B cell (primary cell): ENCODE results near the gene RABGAP1L. TPM values are rescaled to one million over a fixed set of nuclear protein-coding genes. Genes with fewer than 3 reads are reported as not detected.

ENCODE experiments used
- ATAC-seq: fragments of 200-7000 bp; cut with Tn5 transposase; one replicate; pipeline ENCODE4 v1.10.0; 2021; ENCODE audit warnings: low read depth, mild to moderate bottlenecking, moderate number of reproducible peaks, moderate library complexity
- CTCF ChIA-PET: fragments of 350-600 bp; sonication (Branson Sonifier 250); formaldehyde crosslinking; loops from one replicate; lab custom pipeline; 2021; ENCODE audit warnings: antibody characterized with exemption, inconsistent platforms; lab: Charles Lee
- POLR2A ChIA-PET: fragments of 350-600 bp; sonication (Branson Sonifier 250); formaldehyde crosslinking; loops from one replicate; lab custom pipeline; 2021; ENCODE audit warnings: antibody characterized with exemption; lab: Charles Lee
- DNase-seq: peaks from one replicate; pipeline ENCODE4 v3.0.0; 2013
- H2AFZ ChIP-seq: 2 replicates; pipeline ENCODE4 v1.6.1; 2012; ENCODE audit warnings: mild to moderate bottlenecking, low read depth, low read length; ENCODE audit not compliant: insufficient read depth, poor library complexity, severe bottlenecking
- H3K27ac ChIP-seq, 2 donors: 1 replicate in 1 of 2; 2 replicates in 1 of 2; pipeline ENCODE4 v1.5.1; 2012 to 2013; ENCODE audit warnings: low read length in 2 of 2, mild to moderate bottlenecking in 2 of 2, moderate library complexity in 1 of 2
- H3K27me3 ChIP-seq, 4 experiments: fragments of 200-600 bp in 1 of 4; sonication (generic) in 1 of 4; replicated peaks in 1 of 4; 1 replicate in 2 of 4; 2 replicates in 2 of 4; pipeline versions ENCODE4 v1.6.1 to v1.7.0; 2013 to 2016; ENCODE audit warnings: low read length in 3 of 4, mild to moderate bottlenecking in 2 of 4, mixed read lengths in 1 of 4, moderate library complexity in 1 of 4; ENCODE audit not compliant: insufficient read depth in 4 of 4, control insufficient read depth in 3 of 4; ENCODE audit errors: control extremely low read depth in 1 of 4
- H3K36me3 ChIP-seq, 2 experiments: replicated peaks in 1 of 2; 1 replicate in 1 of 2; 2 replicates in 1 of 2; pipeline versions ENCODE4 v1.6.1 to v1.7.1; 2013; ENCODE audit warnings: low read length in 1 of 2; ENCODE audit not compliant: insufficient read depth in 2 of 2, control insufficient read depth in 1 of 2; ENCODE audit errors: control extremely low read depth in 1 of 2, extremely low read depth in 1 of 2
- H3K4me1 ChIP-seq, 2 donors: fragments of 200-600 bp in 1 of 2; sonication (generic) in 1 of 2; 1 replicate in 1 of 2; 2 replicates in 1 of 2; pipeline versions ENCODE4 v1.5.1 to v1.6.1; 2013 to 2017; ENCODE audit warnings: low read length in 2 of 2; ENCODE audit not compliant: control insufficient read depth in 2 of 2, insufficient read depth in 2 of 2
- H3K4me2 ChIP-seq: replicated peaks from 2 replicates; pipeline ENCODE3; 2012; ENCODE audit warnings: mild to moderate bottlenecking, low read depth, low read length; ENCODE audit not compliant: poor library complexity, severe bottlenecking
- H3K4me3 ChIP-seq, 5 experiments: fragments of 200-600 bp in 1 of 5; sonication (generic) in 1 of 5; 1 replicate in 3 of 5; 2 replicates in 2 of 5; pipeline versions ENCODE4 v1.5.1 to v1.7.0; 2011 to 2016; ENCODE audit warnings: low read length in 4 of 5, mild to moderate bottlenecking in 4 of 5, low read depth in 2 of 5, control low read depth in 1 of 5, moderate library complexity in 1 of 5; ENCODE audit not compliant: insufficient read depth in 1 of 5; ENCODE audit errors: control extremely low read depth in 1 of 5, extremely low read depth in 1 of 5
- H3K79me2 ChIP-seq: fragments of 200-600 bp; sonication (generic); one replicate; pipeline ENCODE4 v1.6.0; 2016; ENCODE audit warnings: low read length; ENCODE audit not compliant: control insufficient read depth, insufficient read depth
- H3K9ac ChIP-seq: fragments of 200-600 bp; sonication (generic); 2 replicates; pipeline ENCODE4 v1.6.1; 2017; ENCODE audit warnings: mild to moderate bottlenecking, low read length, moderate library complexity
- H3K9me3 ChIP-seq, 3 donors: one replicate each; pipeline versions ENCODE4 v1.6.1 to v1.7.1; 2013; ENCODE audit warnings: low read length in 2 of 3; ENCODE audit not compliant: control insufficient read depth in 2 of 3, insufficient read depth in 1 of 3; ENCODE audit errors: control extremely low read depth in 1 of 3
- H4K20me1 ChIP-seq: 2 replicates; pipeline ENCODE4 v1.6.0; 2012; ENCODE audit warnings: mild to moderate bottlenecking, low read length; ENCODE audit not compliant: insufficient read depth, control insufficient read depth, poor library complexity, severe bottlenecking
- H3K27ac Mint-ChIP-seq: one replicate; pipeline ENCODE4 v1.8.0; 2021; ENCODE audit warnings: mixed read lengths
- H3K27me3 Mint-ChIP-seq: one replicate; pipeline ENCODE4 v1.8.0; 2021; ENCODE audit warnings: mixed read lengths
- H3K4me1 Mint-ChIP-seq: one replicate; pipeline ENCODE4 v1.8.0; 2021; ENCODE audit warnings: mixed read lengths
- H3K4me3 Mint-ChIP-seq: one replicate; pipeline ENCODE4 v1.8.0; 2021; ENCODE audit warnings: mixed read lengths
- H3K9me3 Mint-ChIP-seq: one replicate; pipeline ENCODE4 v1.8.0; 2022; ENCODE audit warnings: mixed read lengths; ENCODE audit not compliant: insufficient read depth
- EZH2 ChIP-seq: IDR thresholded peaks from 2 replicates; pipeline ENCODE4 v1.6.1; 2012; ENCODE audit warnings: borderline replicate concordance, low read depth, mild to moderate bottlenecking, moderate library complexity, low read length; ENCODE audit not compliant: insufficient read depth, poor library complexity, severe bottlenecking
- WGBS: methylation state at CpG from one replicate; pipeline ENCODE4 v1.1.5; 2013; ENCODE audit warnings: missing lambda C conversion rate; ENCODE audit not compliant: insufficient coverage; 5-methylcytosine and 5-hydroxymethylcytosine counted together
- intact Hi-C: fragments of 100-400 bp; cut with micrococcal nuclease; formaldehyde crosslinking; loops from one replicate; pipeline ENCODE4 v1.10.0; 2022
- polyA plus RNA-seq: library from polyadenylated mRNA; depleted of rRNA; stranded (reverse); fragments of >200 nt; gene quantifications from 2 replicates; pipeline ENCODE4 v1.2.3, GENCODE V29; 2012
- total RNA-seq, 2 donors: library from RNA; stranded (reverse); fragments of 120-200 nt in 1 of 2; gene quantifications; 1 replicate in 1 of 2; 2 replicates in 1 of 2; pipeline versions ENCODE4 v1.2.3 to v1.2.4, GENCODE V29; 2013 to 2022
- TF ChIP-seq, protein P1 (sequence below): fragments of 200-600 bp; IDR thresholded peaks from one replicate; pipeline ENCODE4 v1.8.0; 2022; ENCODE audit warnings: antibody characterized with exemption, mild to moderate bottlenecking

RABGAP1L gene
- total and polyA plus RNA-seq, 2 donors (not counting 1 experiment from before 2014, with no cell fraction given): 34.9 to 159 TPM

DNA sequence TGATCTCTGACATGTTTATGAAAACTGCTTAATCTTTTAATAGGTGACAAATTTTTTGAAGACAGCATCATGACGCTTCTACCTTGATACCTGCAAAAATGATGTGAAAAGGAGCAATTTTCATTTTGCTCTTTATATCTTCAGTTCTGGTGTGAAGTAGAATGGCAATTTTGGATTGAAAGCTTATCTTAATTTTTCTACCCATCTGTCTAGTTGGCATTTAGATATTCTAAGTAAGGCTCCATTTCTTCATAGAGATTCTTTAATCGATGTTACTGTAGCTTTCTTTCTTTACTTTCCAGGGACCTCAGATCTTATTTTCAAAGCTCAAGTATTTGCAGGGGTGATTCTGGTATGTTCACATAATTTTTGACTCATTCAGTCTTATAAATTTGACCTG lies 256.2 kb downstream of the RABGAP1L start:
- Histone ChIP-seq H3K9me3 (peaks cover 0 to 4% (median 2%) of the 10 kb centered on the region in 3 donors), H3K79me2 (peaks cover 13% of the 10 kb centered on the region), H3K9ac (no peak overlapping the region), H2AFZ (no peak overlapping the region), H4K20me1 (peaks cover 6% of the 10 kb centered on the region), H3K4me1 (peaks cover 4% of the 10 kb centered on the region in 2 donors), H3K27me3 (no peaks in the 10 kb centered on the region), H3K4me3 (no peak overlapping the region), H3K36me3 (no peaks in the 10 kb centered on the region), H3K27ac (no peak overlapping the region), H3K4me2 (no peak overlapping the region)
- TF ChIP-seq, protein P1, sequence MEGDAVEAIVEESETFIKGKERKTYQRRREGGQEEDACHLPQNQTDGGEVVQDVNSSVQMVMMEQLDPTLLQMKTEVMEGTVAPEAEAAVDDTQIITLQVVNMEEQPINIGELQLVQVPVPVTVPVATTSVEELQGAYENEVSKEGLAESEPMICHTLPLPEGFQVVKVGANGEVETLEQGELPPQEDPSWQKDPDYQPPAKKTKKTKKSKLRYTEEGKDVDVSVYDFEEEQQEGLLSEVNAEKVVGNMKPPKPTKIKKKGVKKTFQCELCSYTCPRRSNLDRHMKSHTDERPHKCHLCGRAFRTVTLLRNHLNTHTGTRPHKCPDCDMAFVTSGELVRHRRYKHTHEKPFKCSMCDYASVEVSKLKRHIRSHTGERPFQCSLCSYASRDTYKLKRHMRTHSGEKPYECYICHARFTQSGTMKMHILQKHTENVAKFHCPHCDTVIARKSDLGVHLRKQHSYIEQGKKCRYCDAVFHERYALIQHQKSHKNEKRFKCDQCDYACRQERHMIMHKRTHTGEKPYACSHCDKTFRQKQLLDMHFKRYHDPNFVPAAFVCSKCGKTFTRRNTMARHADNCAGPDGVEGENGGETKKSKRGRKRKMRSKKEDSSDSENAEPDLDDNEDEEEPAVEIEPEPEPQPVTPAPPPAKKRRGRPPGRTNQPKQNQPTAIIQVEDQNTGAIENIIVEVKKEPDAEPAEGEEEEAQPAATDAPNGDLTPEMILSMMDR: no peak
- TF ChIP-seq EZH2: no peak
- Mint-ChIP-seq H3K4me3 (no peak overlapping the region), H3K4me1 (peaks cover 50% of the 10 kb centered on the region), H3K9me3 (peaks cover 6% of the 10 kb centered on the region), H3K27me3 (no peaks in the 10 kb centered on the region), H3K27ac (no peak overlapping the region)
- CTCF ChIA-PET: no interaction called here
- WGBS: no CpG with 5 or more reads among the region's 2 CpGs
- DNase-seq (no peak), ATAC-seq (no peak)
- POLR2A ChIA-PET: no interaction called here
- intact Hi-C loops: no loop called here

DNA sequence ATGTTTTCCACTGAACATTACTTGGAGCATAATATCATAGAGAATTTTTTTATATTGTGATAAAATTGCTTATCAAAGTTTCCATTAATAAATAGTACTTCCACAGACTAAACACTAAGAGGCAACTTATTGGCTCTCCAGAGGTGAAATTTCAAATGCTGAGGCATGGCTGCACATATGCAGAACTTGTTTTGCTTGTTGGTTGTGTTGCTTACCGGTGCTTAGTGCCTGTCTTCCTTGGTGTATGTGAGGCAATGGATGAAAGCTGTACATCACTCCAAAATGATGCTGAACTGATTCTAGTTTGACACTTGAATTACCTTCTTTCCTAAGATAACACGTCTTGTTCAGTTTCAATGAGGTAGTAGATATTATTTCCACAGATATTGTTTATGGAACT lies 258.6 kb downstream of the RABGAP1L start:
- Histone ChIP-seq H3K4me1 (peaks cover 4% of the 10 kb centered on the region in 2 donors), H3K4me2 (no peak overlapping the region), H3K9me3 (no peaks in the 10 kb centered on the region), H3K4me3 (no peak overlapping the region), H3K36me3 (no peaks in the 10 kb centered on the region), H3K27me3 (no peaks in the 10 kb centered on the region), H2AFZ (no peak overlapping the region), H4K20me1 (no peaks in the 10 kb centered on the region), H3K79me2 (peaks cover 7% of the 10 kb centered on the region), H3K9ac (no peak overlapping the region), H3K27ac (no peak overlapping the region)
- intact Hi-C loops: no loop called here
- Mint-ChIP-seq H3K9me3 (no peaks in the 10 kb centered on the region), H3K27ac (no peak overlapping the region), H3K4me1 (peaks cover 39% of the 10 kb centered on the region), H3K4me3 (no peak overlapping the region), H3K27me3 (no peaks in the 10 kb centered on the region)
- ATAC-seq: no peak
- ChIA-PET POLR2A (no interaction called here), CTCF (no interaction called here)
- TF ChIP-seq EZH2: no peak
- TF ChIP-seq, protein P1: no peak
- no CpG with 5 or more reads among the region's 2 CpGs for WGBS
- DNase-seq: no peak
